GM10266 (cell line): Measurements from ENCODE around the gene MCM5.

Experiments used
- DNase-seq: peaks from one replicate; pipeline ENCODE4 v3.0.0; 2012; ENCODE audit errors: extremely low spot score
- CTCF ChIP-seq: IDR thresholded peaks from 2 replicates; pipeline ENCODE4 v1.5.1; 2012; ENCODE audit warnings: mild to moderate bottlenecking, low read depth; ENCODE audit not compliant: control insufficient read depth, insufficient read depth; ENCODE audit errors: missing control alignments

Gene MCM5

GRCh38 chr22:35442471-35442870, 42.5 kb downstream of the MCM5 start:
- no peak for TF ChIP-seq CTCF

GRCh38 chr22:35443338-35443737, 43.4 kb downstream of the MCM5 start:
- DNase-seq = no peak
- TF ChIP-seq CTCF = no peak

More at GRCh38 chr22:35442471-35442870, 42.5 kb downstream of the MCM5 start:
- no peak for DNase-seq

- TF ChIP-seq CTCF = no peak
- no peak for DNase-seq
Observed at GRCh38 chr22:35443790-35444684, 44.1 kb downstream of the MCM5 start.

- no peak for TF ChIP-seq CTCF
- DNase-seq = no peak
Observed at GRCh38 chr22:35444685-35445399, 44.9 kb downstream of the MCM5 start.

GRCh38 chr22:35445933-35446332, 46.0 kb downstream of the MCM5 start:
- no peak for TF ChIP-seq CTCF
- no peak for DNase-seq

GRCh38 chr22:35446365-35446764, 46.4 kb downstream of the MCM5 start:
- DNase-seq = no peak
- no peak for TF ChIP-seq CTCF

- no peak for TF ChIP-seq CTCF
- DNase-seq = no peak
Observed at GRCh38 chr22:35448523-35448922, 48.6 kb downstream of the MCM5 start.
